Activated T-helper 9 cell treated with anti-CD3 and anti-CD28 coated beads, Interleukin-2, amount 50 U/mL, for 16 hours (primary cell): Measurements from ENCODE around the gene BCOR.

ENCODE experiments used
- DNase-seq: peaks from one replicate; pipeline ENCODE4 v3.0.0-alpha.2; 2020; ENCODE audit warnings: low read depth

BCOR gene

DNA sequence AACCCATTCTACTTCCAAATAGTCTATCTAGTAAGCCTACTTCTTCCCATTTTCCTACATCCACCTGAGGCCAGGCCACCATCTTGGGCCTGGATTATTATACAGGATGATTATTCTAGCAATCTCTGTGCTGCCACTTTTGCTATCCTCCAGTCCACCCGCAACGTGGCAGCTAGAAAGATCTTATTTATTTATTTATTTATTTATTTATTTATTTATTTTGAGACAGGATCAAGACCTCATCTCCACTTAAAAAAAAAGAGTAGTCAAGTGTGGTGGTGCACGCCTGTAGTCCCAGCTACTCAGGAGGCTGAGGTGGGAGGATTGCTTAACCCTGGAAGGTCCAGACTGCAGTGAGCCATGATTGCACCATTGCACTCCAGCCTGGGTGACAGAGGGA, 15.2 kb upstream of the BCOR start:
- DNase-seq = no peak

DNA sequence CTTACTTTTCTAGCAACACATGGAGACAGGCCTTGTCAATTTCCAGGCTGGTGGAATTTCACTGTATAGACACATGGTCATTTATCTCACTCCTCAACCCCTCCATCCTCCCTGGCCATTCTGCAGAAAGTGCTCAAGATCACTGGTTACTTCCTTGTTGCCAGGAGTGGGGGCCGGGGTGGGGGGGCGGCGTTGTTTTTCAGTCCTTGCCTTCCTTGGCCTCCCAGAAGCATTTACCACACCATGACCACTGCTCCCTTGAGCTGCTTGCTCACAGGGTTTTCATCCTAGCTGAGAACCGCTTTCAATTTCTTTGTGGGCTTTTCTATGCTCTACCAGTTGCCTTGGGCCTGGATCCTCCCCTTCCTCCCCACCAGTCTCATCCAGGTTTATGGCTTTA, 14.1 kb upstream of the BCOR start:
- no peak for DNase-seq

DNA sequence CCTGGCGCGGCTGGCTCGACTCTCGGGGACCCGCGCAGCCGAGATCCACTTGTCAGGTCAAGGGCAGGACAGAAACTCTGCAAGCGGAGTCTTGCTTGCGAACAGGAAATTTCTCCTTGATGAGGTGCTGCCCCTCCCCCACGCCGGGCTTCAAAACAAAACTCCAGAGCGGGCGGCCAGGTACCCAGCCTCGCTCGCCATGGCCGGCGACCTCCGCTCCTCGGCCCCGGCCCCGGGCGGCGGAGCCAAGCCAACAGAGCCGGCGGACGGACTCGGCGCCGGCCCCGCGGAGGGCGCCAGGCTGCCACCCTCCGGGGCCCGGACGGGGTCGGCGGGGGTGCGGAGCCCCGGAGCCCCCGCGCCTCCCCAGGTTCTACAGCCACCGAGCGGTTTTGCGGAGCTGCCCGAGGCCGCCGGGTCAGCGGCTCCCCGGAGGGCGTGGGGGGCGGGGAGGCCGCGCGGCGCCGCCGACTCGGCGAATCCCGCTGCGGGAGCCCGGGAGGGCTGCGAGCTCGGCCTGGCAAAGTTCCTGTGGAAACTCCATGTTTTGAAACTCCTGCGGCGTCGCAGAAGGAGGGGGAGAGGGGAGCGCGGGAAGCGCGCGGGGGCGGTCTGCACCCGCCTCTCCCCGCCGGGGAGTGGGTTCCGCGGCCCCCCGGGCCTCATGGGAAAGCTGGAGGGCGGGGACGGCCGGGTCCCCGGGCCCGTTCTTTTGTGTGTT, 11.7 kb upstream of the BCOR start:
- no peak for DNase-seq

- DNase-seq = peak; percentile 54
These were observed 11.2 kb upstream of the BCOR start for GRCh38 chrX:40108959-40109287.

GRCh38 chrX:40108162-40108958, 10.6 kb upstream of the BCOR start:
- DNase-seq = no peak

DNA sequence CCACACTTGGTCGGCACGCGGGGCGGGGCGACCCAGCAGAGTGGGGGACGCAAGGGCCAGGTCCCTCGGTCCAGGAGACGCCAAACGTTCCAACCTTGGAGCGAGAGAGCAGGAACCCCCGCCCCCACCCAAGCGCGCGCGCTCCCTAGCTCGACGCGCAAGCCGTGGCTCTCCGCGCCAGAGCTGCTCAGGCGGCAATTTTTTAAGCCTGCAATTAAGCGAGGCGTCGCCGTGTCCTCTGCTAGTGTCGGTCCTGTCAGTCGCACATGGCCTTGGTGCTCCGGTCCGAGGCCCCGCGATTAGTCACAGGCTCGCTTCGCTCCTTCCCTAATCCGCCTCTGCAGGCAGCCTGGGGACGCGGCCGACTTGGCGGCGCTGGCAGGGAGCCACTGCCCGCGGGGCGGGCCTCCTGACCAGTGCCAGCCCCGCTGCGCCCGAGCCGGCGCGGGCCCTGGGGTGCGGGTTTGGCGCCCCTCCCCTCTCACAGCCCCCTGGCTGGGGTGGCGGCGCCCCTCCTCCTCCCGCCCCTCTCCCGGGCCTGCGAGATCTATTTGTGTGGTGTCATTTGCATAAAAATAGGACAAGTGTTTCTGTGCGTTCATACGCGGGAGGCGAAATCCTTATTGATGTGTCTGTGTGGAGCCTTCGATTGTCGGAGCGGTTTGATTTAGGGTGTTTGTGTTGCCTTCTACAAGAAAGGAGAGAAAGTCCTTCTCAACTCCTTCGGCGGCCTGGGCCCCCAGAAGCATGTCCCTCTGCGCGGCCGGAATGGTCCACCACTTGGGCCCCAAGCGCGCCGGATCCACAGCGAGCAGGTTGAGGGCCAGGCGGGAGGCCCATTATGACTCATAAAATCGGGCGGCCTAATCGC, 9.8 kb upstream of the BCOR start:
- no peak for DNase-seq

- DNase-seq = no peak
These were observed 9.0 kb upstream of the BCOR start for GRCh38 chrX:40106676-40107290.

DNA sequence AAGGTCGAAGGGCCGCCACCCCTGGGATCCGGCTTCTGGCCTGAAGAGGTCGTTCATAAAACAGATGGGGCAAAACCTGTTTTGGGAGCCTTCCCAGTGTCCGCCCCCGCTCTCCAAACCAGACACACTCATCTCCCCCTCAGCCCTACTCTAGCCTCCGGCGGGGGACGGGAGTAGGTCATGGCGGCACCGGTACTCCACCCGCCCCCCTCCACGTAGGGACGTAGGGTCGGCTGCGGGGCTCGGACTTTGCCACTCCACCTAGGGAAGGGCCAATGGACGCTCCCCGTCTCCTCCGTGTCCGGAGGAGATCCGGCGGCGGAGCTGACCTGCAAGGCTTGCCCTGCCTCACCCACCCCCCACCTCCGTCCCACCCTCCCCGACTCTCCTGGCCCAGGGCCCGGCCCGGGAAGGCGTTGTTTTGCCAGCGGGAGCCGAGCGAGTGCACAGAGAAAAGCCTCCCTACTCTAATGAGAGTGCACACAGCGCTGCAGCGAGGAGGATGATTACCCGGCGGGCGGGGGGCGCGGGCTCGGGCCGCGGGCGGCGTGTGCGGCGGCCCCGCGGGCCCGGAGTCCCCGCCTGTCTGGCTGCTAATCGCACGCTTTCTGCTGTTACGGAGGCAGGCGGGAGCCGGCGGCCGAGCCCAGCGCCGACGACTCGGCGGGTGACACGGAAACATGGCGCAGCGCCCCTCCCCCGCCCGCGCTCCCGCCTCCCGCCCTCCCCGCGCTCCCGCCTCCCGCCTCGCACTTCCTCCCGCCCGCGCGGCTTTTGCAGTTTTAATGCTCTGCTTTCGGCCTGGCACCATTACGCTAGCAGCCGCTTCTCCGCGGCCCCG, 8.3 kb upstream of the BCOR start:
- peak; percentile 65 for DNase-seq

DNA sequence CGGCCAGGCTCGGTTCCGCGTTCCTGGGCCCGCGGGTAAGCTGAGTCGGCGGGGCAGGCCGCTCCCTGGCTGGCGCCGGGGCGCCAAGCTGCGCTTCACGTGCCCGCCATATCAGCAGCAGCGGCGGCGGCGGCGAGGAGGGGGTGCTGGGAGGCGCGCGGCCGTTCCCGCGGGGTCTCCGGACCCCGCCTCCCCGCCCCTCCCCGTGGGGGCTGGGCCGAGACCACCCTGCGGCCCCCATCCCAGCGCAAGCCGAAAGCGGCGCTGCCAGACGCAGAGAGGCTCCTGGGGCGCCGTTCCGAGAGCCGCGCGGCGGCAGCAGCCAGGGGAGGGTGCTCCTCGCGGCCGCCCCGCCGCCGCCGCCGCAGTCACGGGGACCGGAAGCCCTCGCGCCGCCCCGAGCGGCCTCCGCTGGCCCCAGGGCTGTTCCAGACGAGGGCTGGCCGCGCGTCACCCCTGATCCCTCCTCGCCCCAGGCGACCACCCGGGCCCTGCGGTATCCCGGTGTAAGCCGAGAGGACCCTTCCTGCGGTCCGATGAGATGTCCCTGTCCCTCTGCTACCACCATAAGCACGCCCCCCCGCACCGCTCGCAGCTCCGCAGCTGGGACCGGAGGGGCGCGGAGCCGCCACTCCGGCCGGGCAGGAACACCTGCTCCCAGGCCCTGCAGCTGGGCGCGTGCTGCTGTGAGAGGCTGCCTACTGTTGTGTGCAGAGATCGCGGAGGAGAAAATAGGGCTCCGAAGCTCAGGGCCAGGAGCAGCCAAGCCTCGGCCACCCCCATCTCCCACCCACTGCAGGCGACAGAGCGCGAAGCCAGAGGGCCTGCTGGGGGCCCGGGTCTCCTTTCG, 7.5 kb upstream of the BCOR start:
- DNase-seq = no peak

GRCh38 chrX:40104630-40104984, 6.8 kb upstream of the BCOR start:
- no peak for DNase-seq

GRCh38 chrX:40103565-40104323, 6.0 kb upstream of the BCOR start:
- no peak for DNase-seq

DNA sequence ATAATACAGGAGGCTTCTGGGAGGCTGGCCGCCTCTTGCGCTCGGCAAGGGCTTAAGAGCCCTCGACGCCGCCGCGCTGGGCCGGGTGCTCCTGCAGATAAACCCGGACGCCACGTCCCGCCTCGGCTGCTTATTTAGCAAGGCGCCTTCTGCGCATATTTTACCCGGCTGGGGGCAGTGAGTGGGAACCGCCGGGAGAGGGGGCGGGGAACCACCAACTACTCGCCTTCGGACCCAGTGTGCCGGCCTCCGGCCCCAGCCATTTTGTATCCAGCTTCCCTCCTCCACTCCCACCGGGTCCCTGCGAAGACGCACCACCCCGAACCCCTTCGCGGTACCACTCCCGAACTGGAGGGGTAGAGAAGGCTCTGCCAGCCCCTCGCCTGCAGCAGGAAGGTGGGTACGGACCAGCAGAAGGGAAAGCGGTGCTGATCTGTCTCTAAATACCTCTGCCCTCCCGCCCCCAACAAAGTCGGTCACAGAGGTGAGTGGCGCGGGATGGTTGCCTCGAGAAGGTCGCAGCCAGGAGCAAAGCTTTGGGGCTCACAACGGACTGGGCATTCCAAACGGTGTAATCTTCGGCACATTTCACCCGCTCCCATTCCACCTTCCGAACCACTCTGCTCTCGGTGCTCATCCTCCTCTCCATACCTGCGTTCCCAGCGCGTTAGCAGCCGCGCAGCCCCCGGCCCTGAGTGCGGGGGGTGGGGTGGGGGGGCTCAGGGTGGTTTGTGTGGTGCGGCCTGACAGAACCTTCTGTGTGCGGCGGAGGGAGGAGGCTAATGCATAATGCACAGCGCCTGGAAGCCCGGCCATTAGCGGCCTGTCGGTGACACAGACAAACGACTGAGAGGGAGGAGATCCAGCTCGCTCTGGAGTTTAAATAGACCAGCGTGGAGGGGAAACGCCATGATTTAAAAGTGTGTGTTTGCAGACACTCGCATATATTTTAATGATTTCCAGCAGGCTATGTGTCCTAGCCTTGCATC, 4.9 kb upstream of the BCOR start:
- no peak for DNase-seq

DNA sequence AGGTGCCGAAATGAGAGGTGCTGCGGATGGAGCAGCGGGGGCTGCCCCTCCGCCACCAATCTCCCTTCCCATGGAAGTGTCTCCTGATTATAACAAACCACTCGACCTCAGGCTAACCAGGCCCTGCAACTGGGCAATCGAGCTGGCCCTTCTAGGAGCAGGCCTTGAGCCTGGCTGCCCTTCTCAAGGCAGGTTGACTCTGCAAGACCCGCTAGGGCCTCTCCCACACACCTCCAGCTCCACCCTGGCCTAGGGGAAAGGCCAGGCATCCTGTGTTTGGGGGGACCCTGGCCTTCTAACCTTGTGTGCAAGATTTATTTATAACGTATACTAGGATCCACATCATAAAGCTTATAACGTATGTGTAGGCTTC, 3.7 kb upstream of the BCOR start:
- DNase-seq = no peak

- DNase-seq = no peak
These were observed 3.0 kb upstream of the BCOR start for GRCh38 chrX:40100537-40101429.

GRCh38 chrX:40100141-40100536, 2.4 kb upstream of the BCOR start:
- no peak for DNase-seq

DNA sequence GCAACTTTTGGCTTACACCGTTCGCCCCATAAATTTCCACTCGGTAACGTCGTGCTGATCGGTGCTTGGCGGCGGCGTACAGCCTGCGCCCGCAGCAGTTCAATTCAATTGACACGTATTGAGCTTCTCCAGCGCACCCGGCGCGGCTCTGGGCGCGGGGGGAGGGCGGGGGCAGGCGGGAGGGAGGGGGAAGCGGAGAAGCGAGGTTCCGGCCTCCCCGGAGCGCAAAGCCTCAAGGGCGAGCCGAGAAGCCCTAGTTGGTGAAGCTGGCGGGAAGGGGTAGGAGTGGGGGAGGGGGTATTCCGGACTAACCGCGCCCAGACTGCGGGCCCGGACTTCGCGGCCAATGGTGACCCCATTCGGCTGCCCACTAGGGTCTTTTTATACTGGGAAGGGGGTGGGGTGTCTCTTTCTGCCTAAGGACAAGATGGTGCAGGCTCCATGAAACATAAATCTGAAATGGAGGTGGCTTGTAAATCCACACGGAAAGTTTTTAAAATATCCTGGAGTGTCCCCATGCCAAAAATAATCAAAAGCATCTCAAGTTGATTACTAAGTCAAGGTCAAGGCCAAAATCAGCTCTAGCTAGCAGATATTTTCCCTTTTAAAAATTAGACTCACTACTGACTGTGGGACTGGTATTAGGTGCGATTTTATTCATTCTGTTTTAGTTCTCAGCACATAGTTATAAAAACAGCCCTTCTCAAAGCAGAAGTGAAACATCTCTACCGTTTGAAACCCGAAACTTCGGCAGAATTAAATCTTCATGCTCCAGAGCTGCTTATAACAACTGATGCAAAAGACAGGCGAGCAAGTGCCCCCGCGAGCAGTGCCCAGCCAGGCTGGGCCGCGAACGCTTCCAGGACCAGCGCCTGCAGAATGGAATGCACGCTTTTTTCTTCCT, 1.5 kb upstream of the BCOR start:
- DNase-seq = no peak
